Measurements from ENCODE around the gene CHAMP1.
"Not testable (repeated sequence)": the region's sequence is repeated elsewhere in the genome, so short reads cannot be mapped to it uniquely, and the experiment has no call there.

Gene CHAMP1

GRCh38 chr13:114338959-114339358, 24.7 kb downstream of the CHAMP1 start:
- FAIRE-seq: no peak

- FAIRE-seq: no peak
These were observed 25.7 kb downstream of the CHAMP1 start for GRCh38 chr13:114339857-114340534.

- no peak for FAIRE-seq
These were observed 26.9 kb downstream of the CHAMP1 start for GRCh38 chr13:114341003-114341777.

- FAIRE-seq: not testable (repeated sequence)
These were observed 33.0 kb downstream of the CHAMP1 start for GRCh38 chr13:114347256-114347655.

- not testable (repeated sequence) for FAIRE-seq
These were observed 38.5 kb downstream of the CHAMP1 start for GRCh38 chr13:114352763-114353162.

- not testable (repeated sequence) for FAIRE-seq
These were observed 39.1 kb downstream of the CHAMP1 start for GRCh38 chr13:114353382-114353781.

Measured in islet of Langerhans (tissue), 1 donor.